ENCODE data around the gene MUC13.

GRCh38 chr3:124884474-124885101, 50.0 kb downstream of the MUC13 start:
- TF ChIP-seq POLR2AphosphoS5 (IDR thresholded peaks at IDR 0.05; ENCODE audit: low read depth, low read length) (no peak), REST (IDR thresholded peaks at IDR 0.05; ENCODE audit: insufficient read depth in 1 of 2, low read depth in 2 of 2, low read length in 2 of 2) (no peak), TAF1 (IDR thresholded peaks at IDR 0.05; ENCODE audit: borderline replicate concordance, insufficient read depth, low read length) (no peak), FOXP2 (optimal IDR thresholded peaks at IDR 0.05; ENCODE audit: borderline replicate concordance, extremely low read depth, extremely low read length, insufficient read depth) (no peak)
